K562 (cell line): Measurements from ENCODE around the gene VTN. TPM values are rescaled to one million over a fixed set of nuclear protein-coding genes. Genes with fewer than 3 reads are reported as not detected.

Source experiments
- BDP1 ChIP-seq: IDR thresholded peaks from 3 replicates; pipeline ENCODE4 v1.6.1; 2011; ENCODE audit not compliant: insufficient read length, insufficient read depth
- EGR1 ChIP-seq: fragments of 450-650 bp; conservative IDR thresholded peaks from 2 replicates; pipeline ENCODE4 v1.6.1; 2017; ENCODE audit warnings: mild to moderate bottlenecking
- ETS2 ChIP-seq: IDR thresholded peaks from 2 replicates; pipeline ENCODE4 v1.6.1; 2016; ENCODE audit warnings: borderline replicate concordance, missing genetic modification characterization, mild to moderate bottlenecking, moderate library complexity, missing compliant biosample characterization; ENCODE audit not compliant: poor library complexity, severe bottlenecking
- POLR2H ChIP-seq: IDR thresholded peaks from 2 replicates; pipeline ENCODE4 v1.6.1; 2016; ENCODE audit warnings: missing genetic modification characterization, low read depth, mild to moderate bottlenecking, control low read depth, missing compliant biosample characterization, moderate library complexity
- RBM25 ChIP-seq: fragments of 200-400 bp; formaldehyde crosslinking; IDR thresholded peaks from 2 replicates; pipeline ENCODE4 v1.6.1; 2018; ENCODE audit warnings: low read length, low read depth, moderate library complexity; ENCODE audit not compliant: severe bottlenecking
- ZNF143 ChIP-seq: sonication (generic); formaldehyde crosslinking; IDR thresholded peaks from 2 replicates; pipeline ENCODE4 v1.9.0; 2022; ENCODE audit warnings: mild to moderate bottlenecking, missing genetic modification reagents
- polyA plus RNA-seq, 8 experiments: library from polyadenylated mRNA; depleted of rRNA in 4 of 8; stranded (reverse) in 5 of 8; unstranded in 3 of 8; fragments of >200 nt; fragmentation: Nextera tagmentation in 2 of 8; fragmentation: Illumina TruSeq in 1 of 8; extraction: Ambion mirVana in 2 of 8; extraction: Trizol in 1 of 8; gene quantifications; 2 replicates each; pipeline versions ENCODE4 v1.2.1 to v1.2.3, GENCODE V29; 2011 to 2014; ENCODE audit warnings: inconsistent platforms in 1 of 8, missing spikeins in 1 of 8
- total RNA-seq, 7 experiments: library from RNA; depleted of rRNA in 6 of 7; stranded (reverse); fragments of >200 nt in 6 of 7; fragmentation: Illumina TruSeq in 2 of 7; extraction: Trizol in 2 of 7; gene quantifications; 2 replicates each; pipeline versions ENCODE4 v1.2.1 to v1.2.3, GENCODE V29; 2011 to 2021; ENCODE audit warnings: low replicate concordance in 1 of 7
- TF ChIP-seq, protein P1 (sequence below): fragments of 450-650 bp; formaldehyde crosslinking; IDR thresholded peaks from 2 replicates; pipeline ENCODE4 v1.4.0; 2020; ENCODE audit warnings: mild to moderate bottlenecking, mixed read lengths
- TF ChIP-seq, protein P2 (sequence below), 2 experiments: fragments of 450-650 bp; formaldehyde crosslinking in 1 of 2; IDR thresholded peaks; 2 replicates each; pipeline versions ENCODE4 v1.4.0 to v1.6.1; 2014 to 2020; ENCODE audit warnings: mild to moderate bottlenecking in 2 of 2, borderline replicate concordance in 1 of 2, low read depth in 1 of 2
- TF ChIP-seq, protein P3 (sequence below): sonication (generic); formaldehyde crosslinking; IDR thresholded peaks from 2 replicates; pipeline ENCODE4 v1.8.0; 2022; ENCODE audit warnings: missing genetic modification reagents, mild to moderate bottlenecking, borderline replicate concordance
- TF ChIP-seq, protein P4 (sequence below): fragments of 200-800 bp; sonication (Bioruptor generic); IDR thresholded peaks from 2 replicates; pipeline ENCODE4 v1.6.1; 2017; ENCODE audit warnings: missing genetic modification characterization, missing compliant biosample characterization
- TF ChIP-seq, protein P5 (sequence below): sonication (generic); formaldehyde crosslinking; IDR thresholded peaks from 2 replicates; pipeline ENCODE4 v1.9.0; 2022; ENCODE audit warnings: mild to moderate bottlenecking, missing genetic modification reagents

The VTN gene
- total and polyA plus RNA-seq, 9 of the 15 experiments (the other 6 are each of a cell fraction or from before 2014, with no cell fraction given), result 0.13 to 1.0 (median 0.29) TPM; not detected in 1

DNA sequence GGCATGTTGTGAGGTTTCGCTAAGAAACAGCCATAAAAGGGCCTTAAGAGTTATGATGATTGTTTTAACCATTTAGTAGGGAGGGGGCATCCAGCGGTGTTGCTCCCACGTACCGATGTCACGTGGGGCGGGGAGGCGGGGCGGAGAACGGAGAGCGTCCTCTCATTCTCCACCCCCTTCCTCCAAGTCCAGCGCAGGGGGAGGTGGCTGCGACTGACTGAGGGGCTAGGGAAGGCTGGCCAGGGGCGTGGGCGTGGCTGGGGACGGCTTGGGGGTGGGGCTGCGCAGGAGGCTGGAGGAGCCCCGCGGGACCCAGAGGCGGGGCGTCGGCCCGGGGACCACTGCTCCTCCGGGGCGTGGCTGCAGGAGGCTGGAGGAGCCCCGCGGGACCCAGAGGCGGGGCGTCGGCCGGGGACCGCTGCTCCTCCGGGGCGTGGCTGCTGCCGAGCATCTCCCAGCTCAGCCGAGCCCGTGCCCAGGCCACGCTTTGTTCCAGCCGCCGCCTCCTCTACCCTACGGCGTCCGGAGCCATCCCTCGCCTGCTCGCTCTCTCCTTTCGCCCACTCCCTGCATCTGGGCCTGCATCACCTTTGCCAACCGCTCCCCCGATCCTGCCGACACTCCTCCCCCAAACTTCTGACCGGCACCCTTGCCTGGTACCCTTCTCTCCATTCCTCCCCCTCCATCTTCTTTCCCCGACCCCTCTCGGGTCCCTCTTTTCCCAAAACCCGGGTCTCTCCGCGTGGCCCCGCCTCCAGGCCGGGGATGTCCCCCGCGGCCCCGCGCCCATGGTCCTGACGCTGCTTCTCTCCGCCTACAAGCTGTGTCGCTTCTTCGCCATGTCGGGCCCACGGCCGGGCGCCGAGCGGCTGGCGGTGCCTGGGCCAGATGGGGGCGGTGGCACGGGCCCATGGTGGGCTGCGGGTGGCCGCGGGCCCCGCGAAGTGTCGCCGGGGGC, 1.4 kb upstream of the VTN start, which contains the start of gene SARM1 (continued):
- TF ChIP-seq, protein P1, sequence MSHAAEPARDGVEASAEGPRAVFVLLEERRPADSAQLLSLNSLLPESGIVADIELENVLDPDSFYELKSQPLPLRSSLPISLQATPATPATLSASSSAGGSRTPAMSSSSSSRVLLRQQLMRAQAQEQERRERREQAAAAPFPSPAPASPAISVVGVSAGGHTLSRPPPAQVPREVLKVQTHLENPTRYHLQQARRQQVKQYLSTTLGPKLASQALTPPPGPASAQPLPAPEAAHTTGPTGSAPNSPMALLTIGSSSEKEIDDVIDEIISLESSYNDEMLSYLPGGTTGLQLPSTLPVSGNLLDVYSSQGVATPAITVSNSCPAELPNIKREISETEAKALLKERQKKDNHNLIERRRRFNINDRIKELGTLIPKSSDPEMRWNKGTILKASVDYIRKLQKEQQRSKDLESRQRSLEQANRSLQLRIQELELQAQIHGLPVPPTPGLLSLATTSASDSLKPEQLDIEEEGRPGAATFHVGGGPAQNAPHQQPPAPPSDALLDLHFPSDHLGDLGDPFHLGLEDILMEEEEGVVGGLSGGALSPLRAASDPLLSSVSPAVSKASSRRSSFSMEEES, result peak; percentile 59
- TF ChIP-seq, protein P2, sequence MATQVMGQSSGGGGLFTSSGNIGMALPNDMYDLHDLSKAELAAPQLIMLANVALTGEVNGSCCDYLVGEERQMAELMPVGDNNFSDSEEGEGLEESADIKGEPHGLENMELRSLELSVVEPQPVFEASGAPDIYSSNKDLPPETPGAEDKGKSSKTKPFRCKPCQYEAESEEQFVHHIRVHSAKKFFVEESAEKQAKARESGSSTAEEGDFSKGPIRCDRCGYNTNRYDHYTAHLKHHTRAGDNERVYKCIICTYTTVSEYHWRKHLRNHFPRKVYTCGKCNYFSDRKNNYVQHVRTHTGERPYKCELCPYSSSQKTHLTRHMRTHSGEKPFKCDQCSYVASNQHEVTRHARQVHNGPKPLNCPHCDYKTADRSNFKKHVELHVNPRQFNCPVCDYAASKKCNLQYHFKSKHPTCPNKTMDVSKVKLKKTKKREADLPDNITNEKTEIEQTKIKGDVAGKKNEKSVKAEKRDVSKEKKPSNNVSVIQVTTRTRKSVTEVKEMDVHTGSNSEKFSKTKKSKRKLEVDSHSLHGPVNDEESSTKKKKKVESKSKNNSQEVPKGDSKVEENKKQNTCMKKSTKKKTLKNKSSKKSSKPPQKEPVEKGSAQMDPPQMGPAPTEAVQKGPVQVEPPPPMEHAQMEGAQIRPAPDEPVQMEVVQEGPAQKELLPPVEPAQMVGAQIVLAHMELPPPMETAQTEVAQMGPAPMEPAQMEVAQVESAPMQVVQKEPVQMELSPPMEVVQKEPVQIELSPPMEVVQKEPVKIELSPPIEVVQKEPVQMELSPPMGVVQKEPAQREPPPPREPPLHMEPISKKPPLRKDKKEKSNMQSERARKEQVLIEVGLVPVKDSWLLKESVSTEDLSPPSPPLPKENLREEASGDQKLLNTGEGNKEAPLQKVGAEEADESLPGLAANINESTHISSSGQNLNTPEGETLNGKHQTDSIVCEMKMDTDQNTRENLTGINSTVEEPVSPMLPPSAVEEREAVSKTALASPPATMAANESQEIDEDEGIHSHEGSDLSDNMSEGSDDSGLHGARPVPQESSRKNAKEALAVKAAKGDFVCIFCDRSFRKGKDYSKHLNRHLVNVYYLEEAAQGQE (IDR thresholded peaks at IDR 0.05; ENCODE audit: borderline replicate concordance), result peak; percentile 59
- TF ChIP-seq, protein P2 (CRISPR knock-in tag; IDR thresholded peaks at IDR 0.05; ENCODE audit: low read depth), result no peak
- no peak for TF ChIP-seq RBM25
- no peak for TF ChIP-seq POLR2H
- TF ChIP-seq, protein P3, sequence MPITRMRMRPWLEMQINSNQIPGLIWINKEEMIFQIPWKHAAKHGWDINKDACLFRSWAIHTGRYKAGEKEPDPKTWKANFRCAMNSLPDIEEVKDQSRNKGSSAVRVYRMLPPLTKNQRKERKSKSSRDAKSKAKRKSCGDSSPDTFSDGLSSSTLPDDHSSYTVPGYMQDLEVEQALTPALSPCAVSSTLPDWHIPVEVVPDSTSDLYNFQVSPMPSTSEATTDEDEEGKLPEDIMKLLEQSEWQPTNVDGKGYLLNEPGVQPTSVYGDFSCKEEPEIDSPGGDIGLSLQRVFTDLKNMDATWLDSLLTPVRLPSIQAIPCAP (CRISPR knock-in tag), result no peak
- no peak for TF ChIP-seq BDP1
- TF ChIP-seq, protein P4, sequence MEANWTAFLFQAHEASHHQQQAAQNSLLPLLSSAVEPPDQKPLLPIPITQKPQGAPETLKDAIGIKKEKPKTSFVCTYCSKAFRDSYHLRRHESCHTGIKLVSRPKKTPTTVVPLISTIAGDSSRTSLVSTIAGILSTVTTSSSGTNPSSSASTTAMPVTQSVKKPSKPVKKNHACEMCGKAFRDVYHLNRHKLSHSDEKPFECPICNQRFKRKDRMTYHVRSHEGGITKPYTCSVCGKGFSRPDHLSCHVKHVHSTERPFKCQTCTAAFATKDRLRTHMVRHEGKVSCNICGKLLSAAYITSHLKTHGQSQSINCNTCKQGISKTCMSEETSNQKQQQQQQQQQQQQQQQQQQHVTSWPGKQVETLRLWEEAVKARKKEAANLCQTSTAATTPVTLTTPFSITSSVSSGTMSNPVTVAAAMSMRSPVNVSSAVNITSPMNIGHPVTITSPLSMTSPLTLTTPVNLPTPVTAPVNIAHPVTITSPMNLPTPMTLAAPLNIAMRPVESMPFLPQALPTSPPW (CRISPR knock-in tag), result peak; percentile 67
- TF ChIP-seq ZNF143 (CRISPR knock-in tag), result no peak
- TF ChIP-seq, protein P5, sequence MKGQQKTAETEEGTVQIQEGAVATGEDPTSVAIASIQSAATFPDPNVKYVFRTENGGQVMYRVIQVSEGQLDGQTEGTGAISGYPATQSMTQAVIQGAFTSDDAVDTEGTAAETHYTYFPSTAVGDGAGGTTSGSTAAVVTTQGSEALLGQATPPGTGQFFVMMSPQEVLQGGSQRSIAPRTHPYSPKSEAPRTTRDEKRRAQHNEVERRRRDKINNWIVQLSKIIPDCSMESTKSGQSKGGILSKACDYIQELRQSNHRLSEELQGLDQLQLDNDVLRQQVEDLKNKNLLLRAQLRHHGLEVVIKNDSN (CRISPR knock-in tag), result peak; percentile 95
- TF ChIP-seq ETS2 (tag), result no peak
- TF ChIP-seq EGR1, result peak; percentile 77
